ENCODE data around the gene TIGD6.
A peak's percentile ranks its signal among the peaks of the same experiment; 100 is the strongest.

DNA sequence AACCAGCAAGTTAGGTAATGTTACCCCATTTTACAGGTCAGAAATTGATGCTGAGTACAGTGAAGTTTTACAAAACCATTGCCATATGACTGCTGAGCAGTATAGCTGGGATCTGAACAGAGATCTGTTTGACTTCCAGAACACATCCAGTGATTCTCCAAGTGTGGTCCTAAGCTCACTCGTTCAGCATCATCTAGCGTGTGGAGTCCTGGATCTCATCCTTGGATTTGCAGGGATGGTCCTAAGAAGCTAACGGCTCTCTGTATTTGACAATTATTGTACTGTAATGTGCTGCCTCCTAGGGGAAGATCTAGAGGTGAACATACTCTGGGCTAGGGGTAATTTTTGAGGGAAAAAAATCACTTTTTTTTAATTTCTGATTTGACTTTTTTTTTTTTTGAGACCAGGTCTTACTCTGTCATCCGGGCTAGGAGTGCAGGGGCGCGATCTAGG lies 38.5 kb downstream of the TIGD6 start:
- TF ChIP-seq, protein P1, sequence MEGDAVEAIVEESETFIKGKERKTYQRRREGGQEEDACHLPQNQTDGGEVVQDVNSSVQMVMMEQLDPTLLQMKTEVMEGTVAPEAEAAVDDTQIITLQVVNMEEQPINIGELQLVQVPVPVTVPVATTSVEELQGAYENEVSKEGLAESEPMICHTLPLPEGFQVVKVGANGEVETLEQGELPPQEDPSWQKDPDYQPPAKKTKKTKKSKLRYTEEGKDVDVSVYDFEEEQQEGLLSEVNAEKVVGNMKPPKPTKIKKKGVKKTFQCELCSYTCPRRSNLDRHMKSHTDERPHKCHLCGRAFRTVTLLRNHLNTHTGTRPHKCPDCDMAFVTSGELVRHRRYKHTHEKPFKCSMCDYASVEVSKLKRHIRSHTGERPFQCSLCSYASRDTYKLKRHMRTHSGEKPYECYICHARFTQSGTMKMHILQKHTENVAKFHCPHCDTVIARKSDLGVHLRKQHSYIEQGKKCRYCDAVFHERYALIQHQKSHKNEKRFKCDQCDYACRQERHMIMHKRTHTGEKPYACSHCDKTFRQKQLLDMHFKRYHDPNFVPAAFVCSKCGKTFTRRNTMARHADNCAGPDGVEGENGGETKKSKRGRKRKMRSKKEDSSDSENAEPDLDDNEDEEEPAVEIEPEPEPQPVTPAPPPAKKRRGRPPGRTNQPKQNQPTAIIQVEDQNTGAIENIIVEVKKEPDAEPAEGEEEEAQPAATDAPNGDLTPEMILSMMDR (IDR thresholded peaks at IDR 0.05; ENCODE audit: extremely low read depth in 1 of 2, insufficient read depth in 1 of 2, low read depth in 1 of 2, low read length in 2 of 2): peak; percentile 48 to 57
- TF ChIP-seq POLR2AphosphoS5 (IDR thresholded peaks at IDR 0.05; ENCODE audit: insufficient read depth, low read depth, low read length) (no peak), EZH2 (IDR thresholded peaks at IDR 0.05; ENCODE audit: borderline replicate concordance, low read depth, low read length, severe bottlenecking) (no peak), MYC (IDR thresholded peaks at IDR 0.05; ENCODE audit: low read depth, low read length) (no peak), POLR2A (IDR thresholded peaks at IDR 0.05; ENCODE audit: low read depth, low read length) (no peak)
